ENCODE results near the gene HAND2. TPM values are rescaled to one million over a fixed set of nuclear protein-coding genes. Genes with fewer than 3 reads are reported as not detected.

HAND2 gene
- total and polyA plus RNA-seq, 2 experiments from 2014 or later = 0.15 TPM; not detected in 1

GRCh38 chr4:173546776-173547175 is 16.7 kb upstream of the HAND2 start:
- no peak overlapping the region for H3K27ac Mint-ChIP-seq
- Histone ChIP-seq H3K4me1 (ENCODE audit: insufficient read depth) (no peaks in the 10 kb centered on the region), H3K27ac (ENCODE audit: low read depth) (no peak overlapping the region), H3K4me3 (no peak overlapping the region), H3K4me2 (no peak overlapping the region), H2AFZ (no peak overlapping the region), H3K36me3 (ENCODE audit: insufficient read depth) (no peaks in the 10 kb centered on the region), H3K79me2 (replicated peaks; ENCODE audit: insufficient read depth) (no peaks in the 10 kb centered on the region), H3K9me2 (ENCODE audit: insufficient read depth) (no peaks in the 10 kb centered on the region; the same call in 1 of the 2 replicates), H3K27me3 (ENCODE audit: insufficient read depth) (peaks cover 29% of the 10 kb centered on the region), H3F3A (replicated peaks; ENCODE audit: low read depth) (no peaks in the 10 kb centered on the region), H4K20me1 (replicated peaks; ENCODE audit: insufficient read depth) (no peaks in the 10 kb centered on the region)
- H3K9me3 Mint-ChIP-seq = no peaks in the 10 kb centered on the region
- DNase-seq (ENCODE audit: low spot score) (no peak), ATAC-seq (no peak)
- H3K27me3 Mint-ChIP-seq (ENCODE audit: insufficient read depth, low read depth, poor library complexity) = peaks cover 9% of the 10 kb centered on the region
- H3K4me1 Mint-ChIP-seq = no peaks in the 10 kb centered on the region; the same call in 2 of the 3 replicates
- TF ChIP-seq STAT1 (IDR thresholded peaks at IDR 0.05; ENCODE audit: unreplicated experiment) (no peak), CREB1 (CRISPR knock-in tag; IDR thresholded peaks at IDR 0.05; ENCODE audit: low read depth) (no peak), NANOG (IDR thresholded peaks at IDR 0.05; ENCODE audit: borderline replicate concordance) (no peak), ZNF114 (CRISPR knock-in tag; IDR thresholded peaks at IDR 0.05) (no peak), ZNF331 (CRISPR knock-in tag; IDR thresholded peaks at IDR 0.05; ENCODE audit: low read depth) (no peak), EZH2phosphoT487 (IDR thresholded peaks at IDR 0.05; ENCODE audit: unreplicated experiment) (no peak), JUNB (IDR thresholded peaks at IDR 0.05; ENCODE audit: unreplicated experiment) (no peak), EZH2 (IDR thresholded peaks at IDR 0.05; ENCODE audit: low read depth, unreplicated experiment) (no peak), ETS1 (IDR thresholded peaks at IDR 0.05) (no peak), ZNF462 (CRISPR knock-in tag; IDR thresholded peaks at IDR 0.05) (no peak), REST (IDR thresholded peaks at IDR 0.05; ENCODE audit: unreplicated experiment) (no peak), CTCF (conservative IDR thresholded peaks at IDR 0.05; ENCODE audit: low read depth in 2 of 2) (no peak)
- no peak overlapping the region for H3K4me3 Mint-ChIP-seq
- no peaks in the 10 kb centered on the region for H3K36me3 Mint-ChIP-seq (ENCODE audit: low read depth)

Data from GM23338 (cell line).